Stimulated activated CD4-positive, alpha-beta T cell treated with anti-CD3 and anti-CD28 coated beads, Interleukin-1b, Interleukin-23, amount 100 ng/mL, for 4 hours (primary cell): ENCODE results near the gene NUBP2.

Experiments used
- DNase-seq, 2 donors: peaks; one replicate each; pipeline ENCODE4 v3.0.0-alpha.2; 2020; ENCODE audit warnings: low read depth in 2 of 2

Gene NUBP2

GRCh38 chr16:1771864-1772361 lies 10.8 kb upstream of the NUBP2 start:
- no peak for DNase-seq

DNA sequence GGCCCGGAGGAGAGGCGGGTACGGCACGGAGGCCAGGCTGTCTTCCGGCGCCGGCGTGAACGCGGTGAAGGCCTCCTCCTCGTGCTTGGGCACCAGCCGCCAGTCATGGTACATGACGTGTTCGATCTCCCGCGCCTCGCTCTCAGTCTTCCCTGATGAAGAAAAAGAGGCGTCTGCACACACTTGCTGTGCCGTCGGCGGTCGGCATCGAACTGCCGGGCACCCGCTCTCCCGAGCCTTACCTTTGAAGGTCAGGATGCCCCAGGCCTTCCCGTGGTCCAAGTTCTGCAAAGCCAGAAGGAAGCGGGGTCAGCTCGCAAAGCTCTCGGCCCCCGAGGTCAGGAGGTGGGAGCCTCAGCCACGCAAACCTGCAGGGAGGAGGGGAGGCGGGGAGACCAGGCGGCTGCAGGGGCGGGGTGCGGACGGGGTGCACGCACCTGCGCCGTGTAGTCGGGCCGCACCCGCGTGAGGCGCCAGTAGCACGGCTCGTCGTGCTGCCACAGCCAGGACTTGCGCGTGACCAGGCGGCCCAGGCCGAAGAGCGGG lies 10.3 kb upstream of the NUBP2 start, which contains the start of gene EME2:
Gene EME2, plus strand, starts transcription at position 449 of the 546 bp plus-strand sequence. CDS start 418 bp downstream, outside the sequence.
- peak in 1 of 2 donors; percentile 43 for DNase-seq

DNA sequence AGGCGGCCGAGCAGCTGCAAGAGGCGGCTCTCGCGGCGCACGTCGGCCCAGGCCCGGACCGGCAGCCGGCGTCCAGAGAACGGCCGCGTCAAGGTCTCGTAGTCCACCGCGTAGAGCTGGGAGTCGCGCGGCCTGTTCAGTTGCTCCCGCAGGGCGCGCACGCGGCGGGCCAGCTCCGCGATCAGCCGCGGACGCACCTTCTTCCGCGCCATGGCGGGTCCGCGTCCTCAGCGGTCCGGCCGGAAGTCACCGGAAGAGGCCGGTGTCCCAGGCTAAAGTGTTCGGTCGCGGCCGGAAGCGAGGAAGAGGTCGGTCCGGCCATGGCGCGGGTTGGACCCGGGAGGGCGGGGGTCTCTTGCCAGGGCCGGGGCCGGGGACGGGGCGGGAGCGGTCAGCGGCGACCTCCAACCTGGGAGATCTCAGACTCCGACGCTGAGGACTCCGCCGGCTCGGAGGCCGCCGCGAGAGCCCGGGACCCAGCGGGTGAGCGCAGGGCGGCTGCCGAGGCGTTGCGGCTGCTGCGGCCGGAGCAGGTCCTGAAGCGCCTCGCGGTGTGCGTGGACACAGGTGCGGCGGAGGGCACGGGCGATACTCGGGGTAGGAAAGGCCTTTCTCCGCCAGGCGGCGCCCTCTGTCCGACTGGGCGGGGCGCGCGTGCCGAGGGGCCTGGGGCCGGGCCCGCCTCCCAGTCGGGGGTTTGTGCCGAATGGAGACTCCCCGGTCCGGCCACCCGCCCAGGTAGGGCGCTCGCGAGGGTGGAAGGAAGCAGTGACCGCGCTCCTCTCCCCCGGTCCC lies 9.7 kb upstream of the NUBP2 start, which contains the start of gene MRPS34:
Gene MRPS34, minus strand, starts transcription at position 227 of the 795 bp plus-strand sequence. Its CDS starts 15 bp downstream, at position 212.
- DNase-seq = peak; percentile 65 to 77

DNA sequence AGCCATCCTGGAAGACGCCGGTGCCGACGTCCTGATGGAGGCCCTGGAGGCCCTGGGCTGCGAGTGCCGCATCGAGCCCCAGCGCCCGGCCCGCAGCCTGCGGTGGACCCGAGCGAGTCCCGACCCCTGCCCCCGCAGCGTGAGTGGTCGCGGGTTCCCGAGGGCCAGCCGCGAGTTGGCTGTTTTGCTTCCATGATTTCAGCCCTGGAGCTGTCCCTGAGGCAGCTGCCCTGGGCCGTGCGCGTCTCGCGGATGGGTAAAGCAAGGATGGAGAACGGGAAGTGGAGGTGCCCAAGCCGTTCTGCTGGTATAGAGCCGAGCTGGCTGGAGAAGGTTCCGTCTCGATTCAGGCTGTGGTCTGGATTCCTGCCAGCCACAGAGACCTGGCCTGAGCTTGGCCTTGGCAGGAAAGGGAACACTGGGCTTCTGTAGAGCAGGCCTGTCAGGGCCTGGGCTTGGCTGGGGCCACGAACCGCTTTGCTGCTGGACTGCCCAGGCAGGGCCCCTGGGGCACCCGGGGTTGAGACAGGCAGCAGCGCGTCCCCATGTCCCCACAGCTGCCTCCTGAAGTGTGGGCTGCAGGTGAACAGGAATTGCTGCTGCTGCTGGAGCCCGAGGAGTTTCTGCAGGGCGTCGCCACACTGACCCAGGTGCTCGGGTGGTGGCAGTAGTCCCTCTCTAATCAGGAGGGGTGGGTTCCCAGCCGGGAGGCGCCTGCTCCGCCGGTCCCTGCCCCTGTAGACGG lies 8.9 kb upstream of the NUBP2 start:
- no peak for DNase-seq

GRCh38 chr16:1774448-1774780 lies 8.3 kb upstream of the NUBP2 start:
- DNase-seq = no peak

DNA sequence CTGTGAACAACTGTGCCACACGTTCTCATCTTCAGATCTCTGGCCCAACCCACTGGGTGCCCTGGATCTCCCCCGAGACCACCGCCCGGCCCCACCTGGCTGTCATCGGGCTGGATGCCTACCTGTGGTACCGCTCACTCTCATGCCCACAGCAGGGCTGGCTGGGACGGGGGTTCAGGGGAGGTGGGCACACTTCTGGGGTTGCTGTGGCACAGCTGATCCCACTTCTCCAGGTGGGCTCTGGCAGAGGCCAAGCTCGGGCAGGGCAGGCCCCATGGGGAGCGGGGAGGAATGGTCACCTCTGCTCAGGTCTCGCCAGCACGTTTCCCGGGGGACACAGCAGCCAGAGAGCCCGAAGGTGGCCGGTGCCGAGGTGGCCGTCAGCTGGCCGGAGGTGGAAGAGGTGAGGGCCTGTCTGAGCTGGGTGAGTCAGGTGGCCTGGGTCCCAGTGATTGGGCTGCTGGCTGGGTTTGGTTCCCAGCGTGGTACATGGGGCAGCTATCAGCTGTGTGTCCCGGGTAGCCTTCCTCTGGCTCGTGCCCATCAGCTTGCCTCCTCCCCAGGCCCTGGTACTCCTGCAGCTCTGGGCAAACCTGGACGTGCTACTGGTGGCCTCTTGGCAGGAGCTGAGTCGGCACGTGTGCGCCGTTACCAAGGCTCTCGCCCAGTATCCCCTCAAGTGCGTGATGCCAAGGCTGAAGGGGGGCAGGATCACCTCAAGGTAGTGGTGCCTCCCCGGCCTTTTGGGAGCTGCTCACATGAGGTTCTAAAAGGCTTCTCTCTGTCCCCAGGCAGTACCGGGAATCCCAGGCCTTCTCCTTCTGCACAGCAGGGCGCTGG lies 7.5 kb upstream of the NUBP2 start:
- no peak for DNase-seq

DNA sequence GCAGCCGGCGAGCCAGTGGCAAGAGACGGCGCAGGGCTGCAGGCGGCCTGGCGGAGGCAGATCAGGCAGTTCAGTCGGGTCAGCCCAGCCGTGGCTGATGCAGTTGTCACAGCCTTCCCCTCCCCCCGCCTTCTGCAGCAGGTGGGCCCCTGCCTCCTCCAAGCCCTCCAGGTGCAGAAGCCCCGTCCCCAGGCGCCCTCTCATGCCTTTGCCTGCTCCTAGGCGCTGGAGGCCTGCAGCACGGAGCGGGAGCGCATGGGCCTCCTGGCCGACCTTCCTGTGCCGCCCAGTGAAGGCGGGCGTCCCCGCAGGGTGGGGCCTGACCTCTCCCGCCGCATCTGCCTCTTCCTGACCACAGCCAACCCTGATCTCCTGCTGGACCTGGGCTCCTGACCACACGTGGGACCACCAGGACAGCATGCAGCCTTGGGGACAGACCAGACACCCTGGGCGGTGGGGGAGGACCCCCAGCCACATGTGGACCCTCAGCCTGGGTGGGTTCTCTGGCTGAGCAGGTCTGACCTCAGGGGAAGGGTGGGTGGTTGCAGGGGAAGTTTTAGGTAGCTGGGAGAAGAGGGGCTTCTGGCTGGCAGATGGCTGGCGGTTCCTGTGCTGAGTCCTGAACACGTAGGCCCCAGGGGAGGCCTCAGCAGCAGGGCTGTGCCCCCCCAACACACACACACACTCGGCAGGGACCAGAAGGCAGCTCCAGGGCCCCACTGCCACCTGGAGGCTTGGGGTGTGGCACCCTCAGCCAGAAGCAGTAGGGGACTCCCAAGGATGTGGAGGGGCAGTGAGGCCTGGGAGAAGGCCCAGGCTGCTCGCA lies 6.7 kb upstream of the NUBP2 start:
- DNase-seq = no peak

DNA sequence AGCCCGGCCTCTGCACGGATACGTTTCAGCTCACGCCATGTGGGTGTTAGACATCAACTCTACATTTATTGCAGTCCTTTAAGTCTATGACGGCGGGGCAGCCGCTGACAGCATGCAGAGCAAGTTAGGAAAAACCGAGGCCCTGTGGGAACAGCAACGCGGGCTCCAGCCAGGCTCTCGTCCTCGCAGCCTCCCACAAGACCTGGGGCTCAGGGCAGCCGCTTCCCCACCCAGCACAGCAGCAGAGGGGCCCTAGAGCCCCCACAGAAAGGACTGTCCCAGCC lies 6.1 kb upstream of the NUBP2 start:
- DNase-seq = no peak

GRCh38 chr16:1776991-1777374 lies 5.8 kb upstream of the NUBP2 start:
- DNase-seq = no peak

- no peak for DNase-seq
Measured at GRCh38 chr16:1777375-1778199, 5.2 kb upstream of the NUBP2 start.

DNA sequence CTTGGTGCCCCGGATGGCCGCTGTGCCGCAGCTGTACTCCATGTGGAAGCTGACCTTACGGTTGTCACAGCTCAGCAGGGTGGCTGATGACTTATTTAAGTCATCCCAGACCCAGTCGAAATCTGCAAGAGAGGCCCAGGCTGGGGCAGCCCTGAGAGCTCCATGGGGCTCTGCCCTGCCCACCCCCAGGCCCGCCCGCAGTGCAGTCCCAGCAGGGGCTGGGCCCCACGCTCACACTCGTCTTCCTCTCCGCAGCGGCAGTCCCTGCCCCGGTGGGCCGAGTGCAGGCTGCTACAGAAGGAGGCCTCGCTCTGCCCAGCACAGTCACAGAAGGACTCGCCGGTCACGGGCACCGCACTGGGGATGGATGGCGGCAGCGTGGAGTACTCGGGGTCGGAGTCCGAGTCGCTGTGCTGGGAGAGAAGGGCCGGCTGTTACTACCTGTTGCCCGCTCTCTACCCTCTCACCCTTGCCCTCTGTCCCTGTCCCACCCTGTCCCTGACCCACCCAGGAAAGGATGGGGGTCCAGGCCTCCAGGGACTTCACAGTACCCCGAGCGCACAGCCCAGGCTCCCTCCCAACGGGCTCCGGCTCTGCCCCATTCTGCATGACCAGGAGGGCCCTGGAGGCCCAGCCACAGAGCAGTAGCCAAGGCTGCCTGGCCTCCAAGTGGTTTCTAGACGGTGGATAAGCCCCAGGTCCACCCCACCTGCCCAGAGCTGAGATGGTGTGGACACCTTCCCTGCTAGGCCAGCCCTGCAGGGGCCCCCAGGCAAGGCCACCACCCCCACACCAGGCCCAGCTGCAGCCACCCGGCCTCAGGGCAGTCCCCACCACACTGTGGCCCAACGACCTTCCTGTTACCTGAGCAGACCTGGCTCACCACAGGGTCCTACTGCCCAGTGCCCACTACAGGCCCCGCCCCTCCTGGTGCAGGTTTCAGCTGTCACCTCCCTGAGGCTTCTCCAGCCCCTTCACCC lies 4.3 kb upstream of the NUBP2 start:
- no peak for DNase-seq

- no peak for DNase-seq
Measured at GRCh38 chr16:1779234-1779701, 3.5 kb upstream of the NUBP2 start.

DNA sequence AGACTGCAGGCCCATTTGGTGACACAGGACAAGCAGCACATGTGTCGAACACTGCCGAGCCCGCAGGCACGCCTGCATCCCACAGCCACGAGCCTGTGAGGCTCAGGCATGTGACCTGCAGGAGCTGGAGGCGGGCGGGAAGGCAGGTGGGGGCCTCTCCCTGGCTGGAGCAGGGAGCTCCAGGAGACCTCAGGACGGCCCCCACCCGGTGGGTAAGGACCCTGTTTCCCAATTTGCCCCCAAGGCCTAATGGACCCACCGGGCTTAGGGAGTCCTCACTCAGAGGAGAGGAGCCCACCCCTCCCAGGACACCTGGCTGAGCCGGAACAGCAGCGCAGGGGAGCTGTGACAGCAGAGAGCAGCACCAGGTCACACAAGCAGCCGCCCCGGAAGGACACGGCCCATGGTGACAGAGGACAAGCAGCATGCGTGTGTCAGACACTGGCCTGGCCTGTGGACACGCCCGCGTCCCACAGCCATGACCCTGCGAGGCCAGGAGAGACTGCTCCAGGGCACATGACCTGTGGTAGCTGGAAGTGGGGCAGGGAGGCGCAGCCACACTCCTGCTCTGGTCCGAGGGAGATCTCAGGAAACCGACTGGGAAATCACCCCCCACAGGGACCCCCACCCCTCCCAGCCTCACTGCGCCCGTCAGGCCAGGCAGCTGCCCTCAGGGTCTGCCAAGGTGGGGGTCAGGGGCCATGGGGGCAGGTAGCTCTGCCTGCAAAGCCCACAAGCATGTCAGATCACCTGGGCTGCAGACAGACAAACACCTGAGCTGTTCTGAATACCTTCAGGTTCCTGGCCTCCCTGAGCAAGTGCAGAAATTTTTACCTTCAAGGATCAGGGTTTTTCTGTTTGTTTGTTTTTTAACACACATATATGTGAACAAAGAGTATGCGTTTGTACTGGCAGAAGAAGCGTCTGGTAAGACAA lies 2.8 kb upstream of the NUBP2 start:
- no peak for DNase-seq

GRCh38 chr16:1780677-1781072 lies 2.1 kb upstream of the NUBP2 start:
- no peak for DNase-seq

DNA sequence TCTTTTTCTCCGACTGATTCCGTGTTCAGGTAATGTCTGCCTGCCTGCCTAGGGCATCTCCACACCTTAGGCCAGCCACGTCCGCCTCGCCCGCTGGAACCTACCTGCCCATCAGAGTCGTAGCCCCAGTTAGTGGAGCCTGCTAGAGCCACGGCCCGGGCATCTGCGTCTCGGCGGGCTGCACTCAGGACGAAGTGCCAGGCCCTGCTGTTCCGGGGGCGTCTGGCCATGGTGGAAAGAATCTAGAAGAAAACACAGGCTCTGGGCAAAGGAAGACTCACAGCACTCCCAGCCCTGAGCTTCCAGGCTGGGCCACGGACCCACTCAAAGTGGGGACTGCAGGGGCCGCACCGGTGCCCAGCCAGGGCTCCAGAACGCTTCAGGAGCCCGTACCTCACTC lies 1.5 kb upstream of the NUBP2 start:
- DNase-seq = no peak

DNA sequence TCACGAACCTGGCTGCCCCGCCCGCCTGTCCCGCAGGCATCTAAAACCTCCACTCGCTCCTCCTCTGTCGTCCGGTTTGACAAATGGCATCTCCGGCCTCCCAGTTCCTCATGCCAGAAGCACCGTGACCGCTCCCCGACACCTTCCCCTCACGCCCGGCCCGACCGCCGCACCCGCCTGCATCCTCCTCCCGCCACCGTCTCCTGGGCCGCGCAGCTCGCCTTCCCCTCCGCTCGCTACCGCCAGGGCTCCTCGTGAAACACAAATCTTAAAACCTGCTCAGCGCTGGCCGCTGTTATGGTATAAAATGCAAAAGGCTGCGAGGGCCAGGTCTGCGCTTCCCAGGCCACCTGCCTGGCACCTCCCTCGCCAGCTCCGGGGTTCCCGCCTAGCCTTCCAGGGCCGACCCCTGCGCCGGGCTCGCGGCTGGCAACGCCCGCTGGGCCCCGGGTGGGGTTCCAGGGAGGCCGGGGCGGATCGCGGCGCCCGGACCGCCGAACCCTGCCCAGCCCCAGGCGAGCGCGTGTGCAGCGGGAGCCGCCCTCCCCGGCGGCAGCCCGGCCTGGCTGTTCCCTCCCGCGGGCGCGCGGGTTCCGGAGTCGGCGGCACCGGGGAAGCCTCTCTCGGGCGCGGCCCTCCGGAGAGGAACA lies 877 bp upstream of the NUBP2 start:
- no peak for DNase-seq
